ENCODE results near the gene SLC6A2.

SLC6A2 gene

DNA sequence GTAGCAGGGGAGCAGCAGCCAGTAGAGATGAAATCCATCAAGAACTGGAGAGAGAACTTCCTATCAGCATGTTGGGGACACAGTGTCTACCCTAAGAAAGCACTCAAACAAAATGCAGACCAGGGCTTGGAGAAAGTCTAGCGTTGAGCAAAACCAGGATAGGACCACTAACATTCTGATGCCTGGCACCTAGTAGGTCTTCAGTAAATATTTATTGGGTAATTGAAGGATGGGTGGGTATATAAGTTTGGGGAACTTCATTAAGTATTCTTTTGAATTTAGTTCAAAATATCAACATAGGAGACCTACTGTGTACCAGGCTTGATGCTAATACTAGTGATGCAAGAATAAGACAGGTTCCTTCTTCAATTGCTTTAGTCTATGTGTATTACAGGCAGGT lies 30.9 kb downstream of the SLC6A2 start:
- ATAC-seq = no peak
- TF ChIP-seq ISL1 (CRISPR knock-in tag; IDR thresholded peaks at IDR 0.05) = no peak
- no peak for TF ChIP-seq GLIS3 (CRISPR knock-in tag; IDR thresholded peaks at IDR 0.05)
- TF ChIP-seq, protein P1, sequence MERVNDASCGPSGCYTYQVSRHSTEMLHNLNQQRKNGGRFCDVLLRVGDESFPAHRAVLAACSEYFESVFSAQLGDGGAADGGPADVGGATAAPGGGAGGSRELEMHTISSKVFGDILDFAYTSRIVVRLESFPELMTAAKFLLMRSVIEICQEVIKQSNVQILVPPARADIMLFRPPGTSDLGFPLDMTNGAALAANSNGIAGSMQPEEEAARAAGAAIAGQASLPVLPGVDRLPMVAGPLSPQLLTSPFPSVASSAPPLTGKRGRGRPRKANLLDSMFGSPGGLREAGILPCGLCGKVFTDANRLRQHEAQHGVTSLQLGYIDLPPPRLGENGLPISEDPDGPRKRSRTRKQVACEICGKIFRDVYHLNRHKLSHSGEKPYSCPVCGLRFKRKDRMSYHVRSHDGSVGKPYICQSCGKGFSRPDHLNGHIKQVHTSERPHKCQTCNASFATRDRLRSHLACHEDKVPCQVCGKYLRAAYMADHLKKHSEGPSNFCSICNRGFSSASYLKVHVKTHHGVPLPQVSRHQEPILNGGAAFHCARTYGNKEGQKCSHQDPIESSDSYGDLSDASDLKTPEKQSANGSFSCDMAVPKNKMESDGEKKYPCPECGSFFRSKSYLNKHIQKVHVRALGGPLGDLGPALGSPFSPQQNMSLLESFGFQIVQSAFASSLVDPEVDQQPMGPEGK (CRISPR knock-in tag; IDR thresholded peaks at IDR 0.05; ENCODE audit: borderline replicate concordance) = no peak
- TF ChIP-seq, protein P2, sequence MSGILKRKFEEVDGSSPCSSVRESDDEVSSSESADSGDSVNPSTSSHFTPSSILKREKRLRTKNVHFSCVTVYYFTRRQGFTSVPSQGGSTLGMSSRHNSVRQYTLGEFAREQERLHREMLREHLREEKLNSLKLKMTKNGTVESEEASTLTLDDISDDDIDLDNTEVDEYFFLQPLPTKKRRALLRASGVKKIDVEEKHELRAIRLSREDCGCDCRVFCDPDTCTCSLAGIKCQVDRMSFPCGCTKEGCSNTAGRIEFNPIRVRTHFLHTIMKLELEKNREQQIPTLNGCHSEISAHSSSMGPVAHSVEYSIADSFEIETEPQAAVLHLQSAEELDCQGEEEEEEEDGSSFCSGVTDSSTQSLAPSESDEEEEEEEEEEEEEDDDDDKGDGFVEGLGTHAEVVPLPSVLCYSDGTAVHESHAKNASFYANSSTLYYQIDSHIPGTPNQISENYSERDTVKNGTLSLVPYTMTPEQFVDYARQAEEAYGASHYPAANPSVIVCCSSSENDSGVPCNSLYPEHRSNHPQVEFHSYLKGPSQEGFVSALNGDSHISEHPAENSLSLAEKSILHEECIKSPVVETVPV (CRISPR knock-in tag; IDR thresholded peaks at IDR 0.05) = no peak
- TF ChIP-seq BACH2 (CRISPR knock-in tag; IDR thresholded peaks at IDR 0.05; ENCODE audit: borderline replicate concordance) = no peak
- TF ChIP-seq PPARA (CRISPR knock-in tag; IDR thresholded peaks at IDR 0.05; ENCODE audit: borderline replicate concordance) = no peak
- TF ChIP-seq RARB (CRISPR knock-in tag; IDR thresholded peaks at IDR 0.05) = no peak
- TF ChIP-seq, protein P3, sequence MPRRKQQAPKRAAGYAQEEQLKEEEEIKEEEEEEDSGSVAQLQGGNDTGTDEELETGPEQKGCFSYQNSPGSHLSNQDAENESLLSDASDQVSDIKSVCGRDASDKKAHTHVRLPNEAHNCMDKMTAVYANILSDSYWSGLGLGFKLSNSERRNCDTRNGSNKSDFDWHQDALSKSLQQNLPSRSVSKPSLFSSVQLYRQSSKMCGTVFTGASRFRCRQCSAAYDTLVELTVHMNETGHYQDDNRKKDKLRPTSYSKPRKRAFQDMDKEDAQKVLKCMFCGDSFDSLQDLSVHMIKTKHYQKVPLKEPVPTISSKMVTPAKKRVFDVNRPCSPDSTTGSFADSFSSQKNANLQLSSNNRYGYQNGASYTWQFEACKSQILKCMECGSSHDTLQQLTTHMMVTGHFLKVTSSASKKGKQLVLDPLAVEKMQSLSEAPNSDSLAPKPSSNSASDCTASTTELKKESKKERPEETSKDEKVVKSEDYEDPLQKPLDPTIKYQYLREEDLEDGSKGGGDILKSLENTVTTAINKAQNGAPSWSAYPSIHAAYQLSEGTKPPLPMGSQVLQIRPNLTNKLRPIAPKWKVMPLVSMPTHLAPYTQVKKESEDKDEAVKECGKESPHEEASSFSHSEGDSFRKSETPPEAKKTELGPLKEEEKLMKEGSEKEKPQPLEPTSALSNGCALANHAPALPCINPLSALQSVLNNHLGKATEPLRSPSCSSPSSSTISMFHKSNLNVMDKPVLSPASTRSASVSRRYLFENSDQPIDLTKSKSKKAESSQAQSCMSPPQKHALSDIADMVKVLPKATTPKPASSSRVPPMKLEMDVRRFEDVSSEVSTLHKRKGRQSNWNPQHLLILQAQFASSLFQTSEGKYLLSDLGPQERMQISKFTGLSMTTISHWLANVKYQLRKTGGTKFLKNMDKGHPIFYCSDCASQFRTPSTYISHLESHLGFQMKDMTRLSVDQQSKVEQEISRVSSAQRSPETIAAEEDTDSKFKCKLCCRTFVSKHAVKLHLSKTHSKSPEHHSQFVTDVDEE (CRISPR knock-in tag; IDR thresholded peaks at IDR 0.05) = no peak
- TF ChIP-seq ESRRG (CRISPR knock-in tag; IDR thresholded peaks at IDR 0.05) = no peak
- TF ChIP-seq, protein P4, sequence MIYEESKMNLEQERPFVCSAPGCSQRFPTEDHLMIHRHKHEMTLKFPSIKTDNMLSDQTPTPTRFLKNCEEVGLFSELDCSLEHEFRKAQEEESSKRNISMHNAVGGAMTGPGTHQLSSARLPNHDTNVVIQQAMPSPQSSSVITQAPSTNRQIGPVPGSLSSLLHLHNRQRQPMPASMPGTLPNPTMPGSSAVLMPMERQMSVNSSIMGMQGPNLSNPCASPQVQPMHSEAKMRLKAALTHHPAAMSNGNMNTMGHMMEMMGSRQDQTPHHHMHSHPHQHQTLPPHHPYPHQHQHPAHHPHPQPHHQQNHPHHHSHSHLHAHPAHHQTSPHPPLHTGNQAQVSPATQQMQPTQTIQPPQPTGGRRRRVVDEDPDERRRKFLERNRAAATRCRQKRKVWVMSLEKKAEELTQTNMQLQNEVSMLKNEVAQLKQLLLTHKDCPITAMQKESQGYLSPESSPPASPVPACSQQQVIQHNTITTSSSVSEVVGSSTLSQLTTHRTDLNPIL (CRISPR knock-in tag; IDR thresholded peaks at IDR 0.05; ENCODE audit: low read depth) = no peak
- TF ChIP-seq TOX (CRISPR knock-in tag; IDR thresholded peaks at IDR 0.05; ENCODE audit: borderline replicate concordance) = no peak
- TF ChIP-seq TCF4 (CRISPR knock-in tag; IDR thresholded peaks at IDR 0.05; ENCODE audit: borderline replicate concordance) = no peak
- no peak for TF ChIP-seq CSDC2 (CRISPR knock-in tag; IDR thresholded peaks at IDR 0.05)
- TF ChIP-seq ZFP30 (CRISPR knock-in tag; IDR thresholded peaks at IDR 0.05) = no peak

DNA sequence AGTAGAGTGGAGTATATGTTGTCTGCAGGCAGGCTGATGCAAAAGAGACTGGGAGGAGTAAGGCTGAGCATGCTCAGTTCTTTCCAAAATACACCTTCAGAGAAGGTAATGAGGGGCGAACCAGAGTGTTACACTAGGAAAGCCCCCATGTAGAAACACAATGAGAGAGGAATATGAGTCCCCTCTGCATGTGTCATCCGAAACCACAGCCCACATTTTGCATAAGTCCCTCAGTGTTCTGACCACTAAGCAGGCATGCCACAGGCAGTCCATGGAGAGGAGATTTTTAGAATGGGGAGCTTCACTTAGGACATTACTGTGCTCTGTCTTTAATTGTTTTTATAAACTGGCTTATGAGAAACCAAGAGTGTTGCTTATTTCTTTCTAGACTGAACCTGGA lies 32.0 kb downstream of the SLC6A2 start:
- ATAC-seq = no peak
- TF ChIP-seq, protein P3 (CRISPR knock-in tag; IDR thresholded peaks at IDR 0.05) = no peak
- TF ChIP-seq, protein P2 (CRISPR knock-in tag; IDR thresholded peaks at IDR 0.05) = no peak
- TF ChIP-seq TCF4 (CRISPR knock-in tag; IDR thresholded peaks at IDR 0.05; ENCODE audit: borderline replicate concordance) (no peak), CSDC2 (CRISPR knock-in tag; IDR thresholded peaks at IDR 0.05) (no peak), SNAI2 (CRISPR knock-in tag; IDR thresholded peaks at IDR 0.05) (no peak), ZC3H10 (CRISPR knock-in tag; IDR thresholded peaks at IDR 0.05) (no peak), GLIS3 (CRISPR knock-in tag; IDR thresholded peaks at IDR 0.05) (no peak), TOX (CRISPR knock-in tag; IDR thresholded peaks at IDR 0.05; ENCODE audit: borderline replicate concordance) (no peak), BACH2 (CRISPR knock-in tag; IDR thresholded peaks at IDR 0.05; ENCODE audit: borderline replicate concordance) (no peak), OSR1 (CRISPR knock-in tag; IDR thresholded peaks at IDR 0.05) (no peak), ISL1 (CRISPR knock-in tag; IDR thresholded peaks at IDR 0.05) (no peak)
- TF ChIP-seq, protein P5, sequence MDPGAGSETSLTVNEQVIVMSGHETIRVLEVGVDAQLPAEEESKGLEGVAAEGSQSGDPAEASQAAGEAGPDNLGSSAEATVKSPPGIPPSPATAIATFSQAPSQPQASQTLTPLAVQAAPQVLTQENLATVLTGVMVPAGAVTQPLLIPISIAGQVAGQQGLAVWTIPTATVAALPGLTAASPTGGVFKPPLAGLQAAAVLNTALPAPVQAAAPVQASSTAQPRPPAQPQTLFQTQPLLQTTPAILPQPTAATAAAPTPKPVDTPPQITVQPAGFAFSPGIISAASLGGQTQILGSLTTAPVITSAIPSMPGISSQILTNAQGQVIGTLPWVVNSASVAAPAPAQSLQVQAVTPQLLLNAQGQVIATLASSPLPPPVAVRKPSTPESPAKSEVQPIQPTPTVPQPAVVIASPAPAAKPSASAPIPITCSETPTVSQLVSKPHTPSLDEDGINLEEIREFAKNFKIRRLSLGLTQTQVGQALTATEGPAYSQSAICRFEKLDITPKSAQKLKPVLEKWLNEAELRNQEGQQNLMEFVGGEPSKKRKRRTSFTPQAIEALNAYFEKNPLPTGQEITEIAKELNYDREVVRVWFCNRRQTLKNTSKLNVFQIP (CRISPR knock-in tag; IDR thresholded peaks at IDR 0.05; ENCODE audit: borderline replicate concordance, low read depth) = no peak
- TF ChIP-seq, protein P1 (CRISPR knock-in tag; IDR thresholded peaks at IDR 0.05; ENCODE audit: borderline replicate concordance) = no peak

Data from SK-N-SH treated with all-trans-retinoic acid at 6 μM for 48 hours (cell line).